Tracheal epithelial cell (primary cell): ENCODE measurements around the gene ACMSD. TPM values are rescaled to one million over a fixed set of nuclear protein-coding genes. Genes with fewer than 3 reads are reported as not detected.

Experiments used
- total RNA-seq: library from RNA; depleted of rRNA; stranded (reverse); fragments of >200 nt; gene quantifications from 2 replicates; pipeline ENCODE4 v1.2.1, GENCODE V29; 2014

The ACMSD gene
- 1.7 TPM in 1 of 2 replicates, not detected in the other for total RNA-seq

DNA sequence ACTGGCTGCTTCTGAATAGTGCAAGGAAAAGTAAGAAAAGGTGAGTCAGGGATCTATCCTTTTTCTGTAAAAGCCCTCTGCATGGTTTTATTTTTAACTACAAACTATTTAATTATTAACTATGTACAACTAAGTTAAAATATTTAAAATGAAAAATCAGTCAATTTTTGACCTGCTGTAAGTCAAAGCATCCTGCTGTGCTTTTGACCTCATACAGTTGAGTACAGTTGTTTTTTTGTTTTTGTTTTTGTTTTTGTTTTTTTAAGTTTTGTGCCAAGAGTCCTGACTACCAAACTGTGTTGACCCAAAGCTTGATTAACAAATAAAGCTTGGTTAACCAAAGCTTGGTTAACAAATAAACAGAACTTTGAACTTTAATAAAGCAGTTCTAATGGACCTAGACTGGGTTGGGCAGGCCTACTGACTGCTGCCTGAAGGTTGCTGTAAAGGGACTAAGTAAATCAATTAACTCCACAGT, at the start of gene ACMSD:
Gene ACMSD (plus strand): TSS at position 474 of the 478 bp plus-strand sequence. CDS start 67 bp downstream, outside the sequence.

DNA sequence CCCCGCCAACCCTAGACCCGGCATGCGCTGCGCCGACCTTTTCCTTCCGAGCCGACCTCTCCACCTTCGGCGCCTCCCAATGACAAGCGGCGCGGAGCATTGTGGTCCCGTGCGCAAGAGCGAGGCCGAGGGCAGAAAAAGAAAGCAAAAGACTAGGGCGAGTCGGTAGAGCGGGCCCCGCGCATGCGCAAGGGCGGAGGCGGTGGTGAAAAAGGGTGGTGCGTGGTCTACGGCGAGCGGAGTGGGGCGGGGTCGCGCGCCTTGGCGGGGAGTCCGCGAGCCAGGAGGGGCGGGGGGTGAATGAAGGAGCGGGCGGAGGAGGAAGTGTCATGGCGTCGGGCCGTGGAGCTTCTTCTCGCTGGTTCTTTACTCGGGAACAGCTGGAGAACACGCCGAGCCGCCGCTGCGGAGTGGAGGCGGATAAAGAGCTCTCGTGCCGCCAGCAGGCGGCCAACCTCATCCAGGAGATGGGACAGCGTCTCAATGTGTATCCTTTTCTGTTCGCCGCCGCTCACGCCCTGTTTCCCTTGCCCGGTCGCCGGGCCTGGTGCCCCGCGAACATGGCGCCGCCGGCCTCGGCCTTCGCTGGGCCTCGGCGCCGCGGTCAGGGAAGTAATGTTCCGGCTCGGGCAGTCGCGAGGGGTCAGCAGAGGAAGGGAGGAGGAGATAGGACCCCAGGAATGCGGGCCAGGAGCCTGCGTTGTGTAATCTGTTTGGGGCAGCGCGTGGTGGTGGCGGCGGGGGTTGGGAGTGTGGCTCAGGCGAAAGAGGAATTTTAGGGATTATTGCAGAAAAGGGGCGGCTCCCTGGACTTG, 80.3 kb downstream of the ACMSD start, which contains the start of gene CCNT2:
Gene CCNT2 (plus strand): TSS at position 297 of the 815 bp plus-strand sequence. CDS start 33 bp downstream, at position 330.

Other genes with a start within 250 kb of the ACMSD start
- gene TMEM163, start 119.6 kb upstream of the ACMSD start, total RNA-seq = 0.72 TPM in 1 of 2 replicates, not detected in the other
- gene CCNT2, start 80.2 kb downstream of the ACMSD start, total RNA-seq = 17.4 and 21.1 TPM in 2 replicates
- gene MAP3K19, start 208.8 kb downstream of the ACMSD start, total RNA-seq = under 0.01 TPM in 1 of 2 replicates, not detected in the other
- gene RAB3GAP1, start 213.7 kb downstream of the ACMSD start, total RNA-seq = 87.5 and 110 TPM in 2 replicates